HG02759 (cell line): ENCODE results near the gene USP34.

Experiments
- ATAC-seq: cut with Tn5 transposase; IDR thresholded peaks from one replicate; pipeline ENCODE4 v1.9.1; 2021; ENCODE audit warnings: mild to moderate bottlenecking, moderate library complexity; ENCODE audit not compliant: unreplicated experiment

USP34 gene

DNA sequence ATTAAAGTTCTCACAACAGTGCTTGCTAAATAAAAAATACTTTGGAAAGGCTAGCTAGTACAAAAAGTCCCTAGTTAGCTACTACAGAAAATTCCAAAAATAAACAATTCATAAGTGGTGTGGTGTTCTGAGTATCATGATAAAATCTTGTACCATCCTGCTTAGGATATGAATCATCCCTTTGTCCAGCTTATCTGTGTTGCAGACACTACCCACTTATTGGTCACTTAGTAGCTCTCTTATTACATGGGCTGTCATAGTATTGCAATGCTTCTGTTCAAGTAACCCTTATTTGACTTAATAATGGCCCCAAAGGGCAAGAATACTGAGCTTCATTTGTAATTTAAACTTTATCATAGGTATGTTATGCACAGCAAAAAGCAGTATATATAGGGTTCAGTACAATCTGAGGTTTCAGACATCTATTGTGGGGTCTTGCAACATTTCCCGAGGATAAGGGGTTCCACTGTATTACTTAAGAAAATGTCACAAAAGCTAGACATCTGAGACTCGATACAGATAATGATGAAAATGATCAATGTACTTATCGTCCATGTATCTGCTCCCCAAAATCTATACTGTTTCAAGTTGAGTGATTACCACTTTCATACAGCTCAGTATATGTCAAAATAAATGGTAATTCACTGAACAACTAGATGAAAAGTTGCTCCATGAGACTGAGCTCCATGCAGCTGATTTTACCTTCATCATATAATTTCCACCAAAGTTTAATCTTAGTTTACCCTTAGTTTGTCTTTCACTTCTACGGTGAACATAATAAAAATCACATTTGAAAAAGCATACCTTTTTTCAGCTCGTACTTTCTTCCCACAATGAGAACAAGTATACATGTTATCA, 215.1 kb downstream of the USP34 start:
- no peak for ATAC-seq

DNA sequence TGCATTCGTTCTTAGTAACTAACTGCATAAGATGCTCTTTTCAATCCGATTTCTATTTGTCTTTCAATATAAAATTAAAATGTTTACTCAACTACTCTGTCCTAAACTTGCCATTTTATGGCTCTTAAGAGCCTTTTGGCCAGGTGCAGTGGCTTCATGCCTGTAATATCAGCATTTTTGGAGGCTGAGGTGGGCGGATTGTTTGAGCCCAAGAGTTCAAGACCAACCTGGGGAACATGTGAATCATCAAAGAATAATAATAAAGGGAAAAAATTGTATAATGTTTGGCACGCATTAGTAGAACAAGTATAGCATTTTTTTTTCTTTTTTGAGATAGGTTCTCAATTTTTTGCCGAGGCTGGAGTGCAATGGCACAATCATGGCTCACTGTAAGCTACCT, 216.4 kb downstream of the USP34 start:
- no peak for ATAC-seq

GRCh38 chr2:61253136-61253535, 217.8 kb downstream of the USP34 start:
- ATAC-seq, result no peak

GRCh38 chr2:61252031-61252430, 218.9 kb downstream of the USP34 start:
- no peak for ATAC-seq

GRCh38 chr2:61249521-61250071, 221.3 kb downstream of the USP34 start:
- ATAC-seq, result no peak

- ATAC-seq, result no peak
Observed at GRCh38 chr2:61247204-61247812, 223.6 kb downstream of the USP34 start.

DNA sequence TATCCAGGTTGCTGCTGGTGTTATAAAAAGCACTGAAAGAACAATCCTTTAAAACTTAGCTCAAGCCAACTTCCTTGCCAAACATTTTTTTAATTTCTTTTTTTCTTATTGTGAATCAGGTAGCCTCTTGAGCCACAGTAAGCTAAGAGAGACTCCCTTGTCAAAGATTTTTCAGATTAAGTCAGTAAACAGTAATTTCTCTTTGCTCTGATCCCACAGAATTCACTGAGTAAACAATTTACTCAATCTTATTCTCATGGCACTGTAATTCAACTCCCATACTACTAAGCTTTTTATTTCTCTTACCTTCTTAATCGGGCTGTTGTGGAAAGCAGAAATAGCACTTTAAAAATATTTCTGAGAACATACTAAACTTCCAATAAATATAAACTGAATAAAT, 226.2 kb downstream of the USP34 start:
- no peak for ATAC-seq

- no peak for ATAC-seq
Observed at GRCh38 chr2:61241266-61241665, 229.6 kb downstream of the USP34 start.

- no peak for ATAC-seq
Observed at GRCh38 chr2:61238219-61239012, 232.5 kb downstream of the USP34 start.

GRCh38 chr2:61235716-61236115, 235.2 kb downstream of the USP34 start:
- no peak for ATAC-seq

- no peak for ATAC-seq
Observed at GRCh38 chr2:61233581-61233980, 237.3 kb downstream of the USP34 start.

DNA sequence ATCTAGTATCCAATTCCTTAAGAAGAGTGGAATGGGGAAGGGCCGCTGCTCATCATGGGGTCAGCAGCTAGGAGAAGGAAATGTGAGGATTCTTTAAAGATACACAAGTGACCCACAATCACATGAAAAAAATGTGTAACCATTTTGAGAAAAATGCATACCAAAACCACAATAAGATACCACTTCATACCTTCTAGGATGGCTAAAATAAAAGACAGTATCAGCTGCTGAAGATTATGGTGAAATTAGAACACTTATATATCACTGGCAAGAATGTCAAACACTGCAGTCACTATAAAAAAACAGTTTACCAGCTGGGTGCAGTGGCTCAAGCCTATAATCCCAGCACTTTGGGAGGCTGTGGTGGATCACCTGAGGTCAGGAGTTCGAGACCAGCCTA, 241.0 kb downstream of the USP34 start:
- no peak for ATAC-seq

- no peak for ATAC-seq
Observed at GRCh38 chr2:61222567-61222966, 248.3 kb downstream of the USP34 start.

- ATAC-seq, result no peak
Observed at GRCh38 chr2:61221819-61222218, 249.1 kb downstream of the USP34 start.

- no peak for ATAC-seq
Observed at GRCh38 chr2:61220768-61221167, 250.1 kb downstream of the USP34 start.

DNA sequence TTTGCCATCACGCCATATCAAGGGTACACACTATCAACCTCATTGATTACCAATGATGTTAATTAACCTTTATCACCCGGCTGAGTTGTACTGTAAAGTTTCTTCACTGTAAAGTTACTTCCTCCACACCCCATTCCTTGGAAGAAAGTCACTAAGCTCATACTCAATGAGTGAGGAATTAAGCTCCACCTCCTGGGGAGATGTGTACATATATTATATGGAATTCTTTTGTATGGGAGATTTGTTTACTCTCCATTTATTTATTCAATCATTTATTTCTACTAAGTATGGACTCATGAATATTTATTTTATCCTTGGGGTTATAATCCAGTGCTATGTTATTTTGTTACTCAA, 252.1 kb downstream of the USP34 start:
- ATAC-seq, result no peak

GRCh38 chr2:61218076-61218816, 252.6 kb downstream of the USP34 start:
- no peak for ATAC-seq

- ATAC-seq, result no peak
Observed at GRCh38 chr2:61214171-61214570, 256.7 kb downstream of the USP34 start.

DNA sequence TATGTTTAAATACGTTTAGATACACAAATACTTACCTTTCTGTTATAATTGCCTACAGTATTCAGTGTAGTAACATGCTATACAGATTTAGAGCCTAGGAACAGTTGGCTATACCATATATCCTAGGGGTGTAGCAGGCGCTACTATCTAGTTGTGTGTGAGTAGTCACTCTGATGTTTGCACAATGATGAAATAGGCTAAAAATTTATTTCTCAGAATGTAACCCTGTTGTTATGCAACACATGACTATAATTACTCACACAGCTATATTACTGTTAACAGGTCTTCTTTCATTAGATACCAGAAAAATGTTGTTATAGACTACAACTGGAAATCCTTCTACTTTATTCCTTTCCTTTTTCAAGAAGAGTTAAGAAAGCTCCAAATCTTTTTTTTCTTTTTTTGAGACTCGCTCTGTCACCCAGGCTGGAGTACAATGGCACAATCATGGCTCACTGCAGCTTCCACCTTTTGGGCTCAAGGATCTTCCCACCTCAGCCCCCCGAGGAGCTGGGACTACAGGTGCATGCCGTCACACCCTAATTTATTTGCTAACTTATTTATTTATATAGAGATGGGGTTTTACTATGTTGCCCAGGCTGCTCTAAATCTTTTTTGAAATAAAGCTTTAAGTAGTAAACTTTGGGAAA, 260.4 kb downstream of the USP34 start:
- ATAC-seq, result no peak

DNA sequence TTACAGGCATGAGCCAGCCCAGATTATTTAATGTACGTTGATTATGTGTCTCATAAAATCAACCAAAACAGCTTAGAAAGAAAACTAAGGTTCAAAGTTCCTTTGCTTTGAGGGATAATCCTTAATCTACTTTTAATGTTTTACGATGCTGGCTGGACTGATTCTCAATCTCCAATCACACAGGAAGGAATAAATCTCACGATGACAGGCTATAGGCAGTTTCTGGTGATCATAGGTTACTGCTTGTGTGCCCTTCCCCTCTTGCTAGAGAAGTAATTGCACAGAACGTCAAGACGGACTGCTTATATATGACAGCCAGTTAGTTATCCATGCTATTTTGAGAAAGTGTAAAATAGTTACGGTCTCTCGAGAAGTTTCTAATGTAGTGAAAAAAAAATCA, 265.8 kb downstream of the USP34 start:
- ATAC-seq, result no peak
